Loucy (cell line): ENCODE data around the gene TTYH2.
A peak's percentile ranks its signal among the peaks of the same experiment; 100 is the strongest.

Experiments
- CTCF ChIP-seq: fragments of 200-600 bp; sonication (generic); conservative IDR thresholded peaks from 2 replicates; pipeline ENCODE4 v1.5.1; 2014; ENCODE audit warnings: mild to moderate bottlenecking, antibody characterized with exemption, low read length
- EZH2phosphoT487 ChIP-seq: fragments of 200-600 bp; IDR thresholded peaks from 2 replicates; pipeline ENCODE4 v1.6.1; 2018; ENCODE audit warnings: antibody characterized with exemption, mild to moderate bottlenecking, moderate library complexity, borderline replicate concordance

DNA sequence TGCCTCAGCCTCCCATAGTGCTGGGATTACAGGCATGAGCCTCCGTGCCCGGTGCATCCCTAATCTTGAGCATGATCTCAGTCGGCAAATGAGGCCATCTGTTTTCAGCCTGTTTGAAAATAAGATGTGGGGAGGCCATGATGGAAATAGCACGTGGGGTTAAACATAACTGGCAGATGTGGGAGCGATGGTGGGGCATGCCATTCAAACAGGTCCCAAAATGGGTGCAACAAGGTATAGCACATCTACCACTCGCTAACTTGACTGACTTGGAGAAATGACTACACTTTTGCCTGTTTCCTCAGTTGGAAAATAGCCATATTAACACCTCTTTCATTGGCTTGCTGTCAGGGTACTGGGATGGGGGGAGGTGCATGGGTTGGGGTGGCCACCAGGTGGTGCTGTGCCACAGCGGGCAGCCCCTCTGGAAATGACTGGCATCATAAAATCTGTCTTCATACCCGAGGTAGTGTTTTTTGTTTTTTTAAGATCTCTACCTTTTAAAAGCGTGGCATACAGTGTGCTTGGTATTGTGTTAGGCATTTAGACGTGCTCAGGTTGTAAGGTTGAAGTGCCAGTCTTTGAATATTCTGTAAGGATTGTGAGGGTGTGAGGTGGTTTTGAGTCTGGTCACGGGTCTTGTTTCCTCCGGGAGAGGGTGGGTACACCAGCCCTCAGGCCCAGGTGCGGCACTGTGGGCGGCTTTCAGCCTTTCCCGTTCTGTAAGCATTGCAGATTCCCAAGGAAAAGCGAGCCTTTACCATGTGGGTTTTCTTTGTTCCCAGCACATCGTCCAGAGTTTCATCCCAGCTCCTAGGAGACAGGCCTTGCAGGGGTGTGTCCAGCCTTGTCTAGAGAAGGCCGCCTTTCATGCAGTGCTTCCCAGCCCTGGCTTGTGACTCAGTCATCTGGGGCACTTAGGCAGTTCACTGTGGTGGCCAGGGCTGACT, 2.9 kb upstream of the TTYH2 start:
- peak; percentile 99 for TF ChIP-seq CTCF
- no peak for TF ChIP-seq EZH2phosphoT487
